Measurements from ENCODE around the gene ZBTB11.

DNA sequence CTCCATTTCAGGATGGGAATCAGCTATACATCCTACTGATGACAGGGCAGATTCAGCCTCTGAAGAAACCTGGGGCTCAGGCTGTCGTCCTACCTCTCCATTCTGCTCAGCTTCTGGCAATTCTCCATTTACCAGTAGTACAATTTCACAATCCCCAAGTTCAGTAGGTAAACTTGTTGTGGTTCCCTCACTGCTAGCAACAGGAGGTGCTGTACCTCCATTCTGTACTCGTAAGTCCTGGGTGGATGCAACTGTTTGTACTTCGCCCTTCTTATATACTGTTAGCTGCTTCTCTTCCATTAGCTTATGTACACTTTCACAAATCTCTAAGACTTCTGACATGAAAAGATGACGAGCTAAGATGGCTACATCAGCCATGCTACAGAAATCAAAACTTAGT lies 11.6 kb downstream of the ZBTB11 start:
- TF ChIP-seq, protein P1, sequence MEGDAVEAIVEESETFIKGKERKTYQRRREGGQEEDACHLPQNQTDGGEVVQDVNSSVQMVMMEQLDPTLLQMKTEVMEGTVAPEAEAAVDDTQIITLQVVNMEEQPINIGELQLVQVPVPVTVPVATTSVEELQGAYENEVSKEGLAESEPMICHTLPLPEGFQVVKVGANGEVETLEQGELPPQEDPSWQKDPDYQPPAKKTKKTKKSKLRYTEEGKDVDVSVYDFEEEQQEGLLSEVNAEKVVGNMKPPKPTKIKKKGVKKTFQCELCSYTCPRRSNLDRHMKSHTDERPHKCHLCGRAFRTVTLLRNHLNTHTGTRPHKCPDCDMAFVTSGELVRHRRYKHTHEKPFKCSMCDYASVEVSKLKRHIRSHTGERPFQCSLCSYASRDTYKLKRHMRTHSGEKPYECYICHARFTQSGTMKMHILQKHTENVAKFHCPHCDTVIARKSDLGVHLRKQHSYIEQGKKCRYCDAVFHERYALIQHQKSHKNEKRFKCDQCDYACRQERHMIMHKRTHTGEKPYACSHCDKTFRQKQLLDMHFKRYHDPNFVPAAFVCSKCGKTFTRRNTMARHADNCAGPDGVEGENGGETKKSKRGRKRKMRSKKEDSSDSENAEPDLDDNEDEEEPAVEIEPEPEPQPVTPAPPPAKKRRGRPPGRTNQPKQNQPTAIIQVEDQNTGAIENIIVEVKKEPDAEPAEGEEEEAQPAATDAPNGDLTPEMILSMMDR (IDR thresholded peaks at IDR 0.05; ENCODE audit: low read length), result no peak
- TF ChIP-seq EZH2 (IDR thresholded peaks at IDR 0.05; ENCODE audit: borderline replicate concordance, low read length), result no peak

All from OCI-LY1 (cell line).